Heart left ventricle (tissue), 16 donors: Measurements from ENCODE around the gene MED27. TPM values are rescaled to one million over a fixed set of nuclear protein-coding genes. Genes with fewer than 3 reads are reported as not detected.

Source experiments
- ATAC-seq, 4 donors: fragments of 200-7000 bp; cut with Tn5 transposase; one replicate each; pipeline ENCODE4 v1.9.1; 2020 to 2022; ENCODE audit warnings: moderate library complexity in 4 of 4, mild to moderate bottlenecking in 3 of 4, moderate number of reproducible peaks in 1 of 4
- DNase-seq, 5 donors: peaks; one replicate each; pipeline ENCODE4 v3.0.0-alpha.2; 2020
- H3K27ac ChIP-seq, 12 donors: fragments of 200-600 bp; sonication (generic) in 4 of 12; one replicate each; pipeline versions ENCODE4 v1.5.0 to v1.8.0; 2016 to 2022; ENCODE audit warnings: mild to moderate bottlenecking in 2 of 12
- H3K27me3 ChIP-seq, 9 donors: fragments of 200-600 bp; sonication (generic) in 2 of 9; one replicate each; pipeline versions ENCODE4 v1.5.1 to v1.8.0; 2016 to 2022; ENCODE audit warnings: mild to moderate bottlenecking in 3 of 9
- H3K36me3 ChIP-seq, 9 donors: fragments of 200-600 bp; sonication (generic) in 2 of 9; one replicate each; pipeline versions ENCODE4 v1.5.0 to v1.8.0; 2018 to 2022; ENCODE audit warnings: mild to moderate bottlenecking in 2 of 9
- H3K4me1 ChIP-seq, 12 donors: fragments of 200-600 bp; sonication (generic) in 4 of 12; one replicate each; pipeline versions ENCODE4 v1.5.0 to v1.8.0; 2016 to 2022; ENCODE audit warnings: mild to moderate bottlenecking in 3 of 12
- H3K4me3 ChIP-seq, 12 donors: fragments of 200-600 bp; sonication (generic) in 4 of 12; one replicate each; pipeline versions ENCODE4 v1.5.0 to v1.8.0; 2017 to 2022; ENCODE audit warnings: mild to moderate bottlenecking in 9 of 12, moderate library complexity in 4 of 12
- H3K9me3 ChIP-seq, 12 donors: fragments of 200-600 bp; sonication (generic) in 4 of 12; one replicate each; pipeline versions ENCODE4 v1.5.0 to v1.8.0; 2016 to 2022; ENCODE audit warnings: mild to moderate bottlenecking in 1 of 12
- CTCF ChIP-seq, 12 donors: fragments of 200-600 bp; sonication (generic) in 4 of 12; IDR thresholded peaks; one replicate each; pipeline versions ENCODE4 v1.5.0 to v1.8.0; 2018 to 2022; ENCODE audit warnings: antibody characterized with exemption in 12 of 12, mild to moderate bottlenecking in 5 of 12
- POLR2A ChIP-seq, 2 donors: fragments of 450-650 bp; IDR thresholded peaks; one replicate each; pipeline ENCODE4 v1.6.1; 2017; ENCODE audit warnings: antibody characterized with exemption in 2 of 2, mild to moderate bottlenecking in 2 of 2, moderate library complexity in 2 of 2
- WGBS, 4 donors: extraction: QIAGEN DNeasy Blood & Tissue Kit in 2 of 4; methylation state at CpG; one replicate each; pipeline versions ENCODE4 v1.1.5 to v1.1.7; 2013 to 2018; 5-methylcytosine and 5-hydroxymethylcytosine counted together
- intact Hi-C, 10 donors: fragments of 100-400 bp; cut with DNase I; formaldehyde crosslinking; loops; one replicate each; pipeline versions ENCODE4 v1.11.1 to v1.14.2; 2022
- polyA plus RNA-seq, 2 donors: library from polyadenylated mRNA; stranded (reverse); fragments of 200-250 nt; gene quantifications; one replicate each; pipeline ENCODE4 v1.2.3, GENCODE V29; 2013
- total RNA-seq, 9 donors: library from RNA; depleted of rRNA in 2 of 9; stranded (reverse); fragments of >200 nt in 2 of 9; fragmentation: NEBNext Ultra II Directional in 3 of 9; extraction: Animal tissue kit (Norgen Biotek cat#: 25700) in 3 of 9; gene quantifications; one replicate each; pipeline versions ENCODE4 v1.1.0 to v1.2.4, GENCODE V29; 2016 to 2023
- donor health status: ischemic (EF 13 %, LVEDD 7.1; RV severe dilation, severe dysfunction).
- donor health status: healthy with polysubstance abuse.
- donor health status: DM: no; HTN: yes; CAD: no.
- donor health status: DM: no; HTN: no; CAD: no.
- donor health status: ischemic (EF 25% LVEDD 6.9; RV normal size, moderate dysfunction).
- donor health status: ischemic (EF 25% LVEDD 5.7; RV mildly dilated, moderate dysfunction).
- donor health status: healthy.
- donor health status: DM: yes; HTN: yes; CAD: no.
- donor health status: ischemic (EF 35%, LVEDD 5.7; RV mildly dilated, moderate dysfunction).
- donor health status: nonischemic (EF 11% LVEDD 7.7; RV severe dilation, severe dysfunction).
- donor health status: DM: yes; HTN: yes; CAD: no.
- donor health status: PGD.
- donor health status: ischemic (EF 29% LVEDD 5.4; RV normal size, mild dysfunction).
- donor health status: nonischemic (EF 23%, LVEDD 6.1; RV moderate dilation, normal function).

MED27 gene
- total and polyA plus RNA-seq, 11 donors: 14.3 to 23.0 (median 15.6) TPM

GRCh38 chr9:131919216-131919615 is 160.5 kb downstream of the MED27 start:
- peaks cover 0 to 7% (median 0%) of the 10 kb centered on the region in 12 donors for H3K4me1 ChIP-seq
- no peak overlapping the region for H3K4me3 ChIP-seq
- intact Hi-C loops: loop anchor here in 1 of 10 donors (10.0 kb wide), 1 partner anchor 66 kb away; no protein-coding TSS in a partner anchor
- no peaks in the 10 kb centered on the region for H3K9me3 ChIP-seq
- 36 to 71% (median 67%) methylated on average over 1 of the region's 1 CpG for WGBS, 4 donors
- ATAC-seq (no peak), DNase-seq (no peak)
- peaks cover 0 to 5% (median 0%) of the 10 kb centered on the region in 9 donors for H3K36me3 ChIP-seq
- no peak overlapping the region for H3K27ac ChIP-seq
- no peak for TF ChIP-seq CTCF (IDR thresholded peaks at IDR 0.05)
- no peak for TF ChIP-seq POLR2A (IDR thresholded peaks at IDR 0.05)
- H3K27me3 ChIP-seq: no peaks in the 10 kb centered on the region

- no peak for DNase-seq
- no peaks in the 10 kb centered on the region for H3K9me3 ChIP-seq
- WGBS, 4 donors: 88 to 93% (median 91%) methylated on average over 5 of the region's 5 CpGs
- no peak overlapping the region for H3K27ac ChIP-seq
- peaks cover 0 to 5% (median 0%) of the 10 kb centered on the region in 9 donors for H3K36me3 ChIP-seq
- intact Hi-C loops: loop anchor here in 1 of 10 donors (10.0 kb wide), 1 partner anchor 66 kb away; no protein-coding TSS in a partner anchor
- H3K27me3 ChIP-seq: no peaks in the 10 kb centered on the region
- H3K4me3 ChIP-seq: no peak overlapping the region
- no peak for ATAC-seq
- peaks cover 0 to 7% (median 0%) of the 10 kb centered on the region in 12 donors for H3K4me1 ChIP-seq
- TF ChIP-seq CTCF (IDR thresholded peaks at IDR 0.05) (no peak), POLR2A (IDR thresholded peaks at IDR 0.05) (no peak)
Observed at GRCh38 chr9:131918481-131918880, 161.2 kb downstream of the MED27 start.

GRCh38 chr9:131917009-131917408 is 162.7 kb downstream of the MED27 start:
- intact Hi-C loops: loop anchor here in 1 of 10 donors (10.0 kb wide), 1 partner anchor 68 kb away; no protein-coding TSS in a partner anchor
- H3K4me3 ChIP-seq: no peak overlapping the region
- DNase-seq: no peak
- peak; percentile 42 to 70 (median 56) for ATAC-seq
- WGBS, 4 donors: 67 to 82% (median 78%) methylated on average over 2 of the region's 2 CpGs
- TF ChIP-seq CTCF (IDR thresholded peaks at IDR 0.05) (no peak), POLR2A (IDR thresholded peaks at IDR 0.05) (no peak)
- no peak overlapping the region for H3K27ac ChIP-seq
- H3K4me1 ChIP-seq: peaks cover 0 to 7% (median 0%) of the 10 kb centered on the region in 12 donors
- H3K9me3 ChIP-seq: no peaks in the 10 kb centered on the region
- H3K36me3 ChIP-seq: no peaks in the 10 kb centered on the region
- no peaks in the 10 kb centered on the region for H3K27me3 ChIP-seq

- no peaks in the 10 kb centered on the region for H3K36me3 ChIP-seq
- intact Hi-C loops: loop anchor here in 1 of 10 donors (10.0 kb wide), 1 partner anchor 70 kb away; no protein-coding TSS in a partner anchor
- 97 to 99% (median 98%) methylated on average over 2 of the region's 2 CpGs for WGBS, 4 donors
- DNase-seq (no peak), ATAC-seq (no peak)
- H3K4me1 ChIP-seq: peaks cover 0 to 12% (median 0%) of the 10 kb centered on the region in 12 donors
- no peak for TF ChIP-seq CTCF (IDR thresholded peaks at IDR 0.05)
- no peak for TF ChIP-seq POLR2A (IDR thresholded peaks at IDR 0.05)
- no peak overlapping the region for H3K4me3 ChIP-seq
- H3K27ac ChIP-seq: no peak overlapping the region
- H3K9me3 ChIP-seq: no peaks in the 10 kb centered on the region
- H3K27me3 ChIP-seq: no peaks in the 10 kb centered on the region
Observed at GRCh38 chr9:131915181-131915580, 164.5 kb downstream of the MED27 start.
